ENCODE measurements around the gene LRP8.

LRP8 gene

GRCh38 chr1:53361541-53361961 is 33.7 kb upstream of the LRP8 start:
- Histone ChIP-seq H3K9ac (ENCODE audit: low read length) (no peak overlapping the region), H3K9me2 (replicated peaks; ENCODE audit: insufficient read depth, low read length) (no peaks in the 10 kb centered on the region), H3K36me3 (ENCODE audit: low read length) (no peaks in the 10 kb centered on the region), H3K27ac (ENCODE audit: low read depth, low read length) (no peak overlapping the region), H3K4me2 (ENCODE audit: low read depth, low read length, poor library complexity, severe bottlenecking) (no peak overlapping the region), H3K9me3 (ENCODE audit: insufficient read depth, low read length) (0 out of 2 replicates have a peak, but pooled peaks cover 4% of the 10 kb centered on the region), H2AFZ (ENCODE audit: low read depth, low read length, severe bottlenecking) (no peak overlapping the region), H3F3A (ENCODE audit: insufficient read depth) (no peaks in the 10 kb centered on the region), H4K20me1 (ENCODE audit: low read depth, low read length) (no peaks in the 10 kb centered on the region), H3K27me3 (ENCODE audit: low read length) (no peaks in the 10 kb centered on the region), H3K4me3 (ENCODE audit: insufficient read depth, low read length, poor library complexity, severe bottlenecking) (no peak overlapping the region), H3K79me2 (ENCODE audit: insufficient read depth, low read length) (no peaks in the 10 kb centered on the region)
- TF ChIP-seq EZH2phosphoT487 (conservative IDR thresholded peaks at IDR 0.05; ENCODE audit: low read length): no peak
- no peak for TF ChIP-seq CTCF (IDR thresholded peaks at IDR 0.05; ENCODE audit: insufficient read depth, low read length, poor library complexity, severe bottlenecking)

- Histone ChIP-seq H3K27ac (ENCODE audit: low read depth, low read length) (no peak overlapping the region), H2AFZ (ENCODE audit: low read depth, low read length, severe bottlenecking) (no peak overlapping the region), H3K4me3 (ENCODE audit: insufficient read depth, low read length, poor library complexity, severe bottlenecking) (no peak overlapping the region), H3K79me2 (ENCODE audit: insufficient read depth, low read length) (no peaks in the 10 kb centered on the region), H3K9me3 (ENCODE audit: insufficient read depth, low read length) (0 out of 2 replicates have a peak, but pooled peaks cover 4% of the 10 kb centered on the region), H3K9me2 (replicated peaks; ENCODE audit: insufficient read depth, low read length) (no peaks in the 10 kb centered on the region), H3K36me3 (ENCODE audit: low read length) (no peaks in the 10 kb centered on the region), H3K9ac (ENCODE audit: low read length) (no peak overlapping the region), H3K4me2 (ENCODE audit: low read depth, low read length, poor library complexity, severe bottlenecking) (no peak overlapping the region), H4K20me1 (ENCODE audit: low read depth, low read length) (no peaks in the 10 kb centered on the region), H3F3A (ENCODE audit: insufficient read depth) (no peaks in the 10 kb centered on the region), H3K27me3 (ENCODE audit: low read length) (no peaks in the 10 kb centered on the region)
- TF ChIP-seq EZH2phosphoT487 (conservative IDR thresholded peaks at IDR 0.05; ENCODE audit: low read length) (no peak), CTCF (IDR thresholded peaks at IDR 0.05; ENCODE audit: insufficient read depth, low read length, poor library complexity, severe bottlenecking) (no peak)
Measured at GRCh38 chr1:53359934-53360276, 32.0 kb upstream of the LRP8 start.

GRCh38 chr1:53359225-53359933 is 31.5 kb upstream of the LRP8 start:
- H3K27ac ChIP-seq (ENCODE audit: low read depth, low read length): no peak overlapping the region
- no peaks in the 10 kb centered on the region for H3K27me3 ChIP-seq (ENCODE audit: low read length)
- no peak overlapping the region for H3K9ac ChIP-seq (ENCODE audit: low read length)
- no peaks in the 10 kb centered on the region for H3K9me2 ChIP-seq (replicated peaks; ENCODE audit: insufficient read depth, low read length)
- no peak for TF ChIP-seq EZH2phosphoT487 (conservative IDR thresholded peaks at IDR 0.05; ENCODE audit: low read length)
- no peak for TF ChIP-seq CTCF (IDR thresholded peaks at IDR 0.05; ENCODE audit: insufficient read depth, low read length, poor library complexity, severe bottlenecking)
- H3K4me3 ChIP-seq (ENCODE audit: insufficient read depth, low read length, poor library complexity, severe bottlenecking): no peak overlapping the region
- 0 out of 2 replicates have a peak, but pooled peaks cover 4% of the 10 kb centered on the region for H3K9me3 ChIP-seq (ENCODE audit: insufficient read depth, low read length)
- no peaks in the 10 kb centered on the region for H3F3A ChIP-seq (ENCODE audit: insufficient read depth)
- H4K20me1 ChIP-seq (ENCODE audit: low read depth, low read length): no peaks in the 10 kb centered on the region
- H3K4me2 ChIP-seq (ENCODE audit: low read depth, low read length, poor library complexity, severe bottlenecking): no peak overlapping the region
- no peak overlapping the region for H2AFZ ChIP-seq (ENCODE audit: low read depth, low read length, severe bottlenecking)
- H3K36me3 ChIP-seq (ENCODE audit: low read length): no peaks in the 10 kb centered on the region
- no peaks in the 10 kb centered on the region for H3K79me2 ChIP-seq (ENCODE audit: insufficient read depth, low read length)

All from SU-DHL-6 (cell line).